GM12878 (cell line): Measurements from ENCODE around the gene SLC43A1.

Source experiments
- IKZF1 ChIP-seq: fragments of 450-650 bp; conservative IDR thresholded peaks from 2 replicates; pipeline ENCODE4 v1.6.1; 2017; ENCODE audit warnings: antibody characterized with exemption, mild to moderate bottlenecking
- POLR2AphosphoS2 ChIP-seq: IDR thresholded peaks from 2 replicates; pipeline ENCODE4 v1.6.1; 2011; ENCODE audit warnings: low read depth, mild to moderate bottlenecking, low read length, improper control_type of control experiment, moderate library complexity
- TBL1XR1 ChIP-seq: IDR thresholded peaks from 2 replicates; pipeline ENCODE4 v1.6.1; 2012; ENCODE audit warnings: low read depth, low read length, improper control_type of control experiment
- TF ChIP-seq, protein P1 (sequence below): IDR thresholded peaks from 2 replicates; pipeline ENCODE4 v1.6.1; 2012; ENCODE audit warnings: low read depth, low read length, improper control_type of control experiment

GRCh38 chr11:57499983-57500461 is 15.5 kb downstream of the SLC43A1 start:
- no peak for TF ChIP-seq IKZF1
- TF ChIP-seq POLR2AphosphoS2, result no peak
- TF ChIP-seq, protein P1, sequence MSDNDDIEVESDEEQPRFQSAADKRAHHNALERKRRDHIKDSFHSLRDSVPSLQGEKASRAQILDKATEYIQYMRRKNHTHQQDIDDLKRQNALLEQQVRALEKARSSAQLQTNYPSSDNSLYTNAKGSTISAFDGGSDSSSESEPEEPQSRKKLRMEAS, result no peak
- no peak for TF ChIP-seq TBL1XR1
